Measurements from ENCODE around the gene C1QTNF5.

Gene C1QTNF5

GRCh38 chr11:119344291-119345010 is 3.8 kb upstream of the C1QTNF5 start:
- Histone ChIP-seq H3K4me1 (ENCODE audit: control insufficient read depth, insufficient read depth, low read length) (peaks cover 7% of the 10 kb centered on the region), H3K27ac (ENCODE audit: low read depth, low read length) (no peak overlapping the region), H3K27me3 (ENCODE audit: control insufficient read depth, insufficient read depth, low read length) (peaks cover 19% of the 10 kb centered on the region), H3K9ac (ENCODE audit: low read length) (no peak overlapping the region), H3K4me3 (ENCODE audit: low read length) (no peak overlapping the region), H3K36me3 (ENCODE audit: control insufficient read depth, insufficient read depth, low read length) (no peaks in the 10 kb centered on the region)

DNA sequence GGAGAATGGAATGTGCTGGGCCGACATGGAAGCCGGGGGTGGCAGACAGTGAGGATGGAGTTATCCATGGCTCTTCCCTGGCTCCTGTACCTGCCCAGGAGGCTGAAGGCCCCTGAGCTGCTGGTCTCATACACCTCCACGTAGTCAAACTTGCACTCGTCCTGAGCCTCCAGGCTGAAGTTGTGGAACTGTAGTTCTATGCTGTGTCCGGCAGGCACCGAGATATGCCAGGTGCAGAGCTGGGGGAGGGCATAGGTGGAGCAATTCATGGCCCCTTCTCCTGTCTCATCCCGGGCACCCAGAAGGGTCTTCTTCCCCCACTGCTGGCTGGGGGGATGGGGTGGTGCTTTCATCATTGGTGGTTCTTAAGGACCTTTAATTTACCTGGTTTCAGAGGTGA is 3.0 kb upstream of the C1QTNF5 start:
- Histone ChIP-seq H3K27me3 (ENCODE audit: control insufficient read depth, insufficient read depth, low read length) (peaks cover 19% of the 10 kb centered on the region), H3K4me1 (ENCODE audit: control insufficient read depth, insufficient read depth, low read length) (peaks cover 14% of the 10 kb centered on the region), H3K9ac (ENCODE audit: low read length) (no peak overlapping the region), H3K27ac (ENCODE audit: low read depth, low read length) (no peak overlapping the region), H3K4me3 (ENCODE audit: low read length) (no peak overlapping the region), H3K36me3 (ENCODE audit: control insufficient read depth, insufficient read depth, low read length) (no peaks in the 10 kb centered on the region)

GRCh38 chr11:119342362-119343130 is 1.9 kb upstream of the C1QTNF5 start:
- Histone ChIP-seq H3K27ac (ENCODE audit: low read depth, low read length) (no peak overlapping the region), H3K27me3 (ENCODE audit: control insufficient read depth, insufficient read depth, low read length) (peaks cover 19% of the 10 kb centered on the region), H3K9ac (ENCODE audit: low read length) (no peak overlapping the region), H3K4me3 (ENCODE audit: low read length) (no peak overlapping the region), H3K4me1 (ENCODE audit: control insufficient read depth, insufficient read depth, low read length) (peaks cover 20% of the 10 kb centered on the region), H3K36me3 (ENCODE audit: control insufficient read depth, insufficient read depth, low read length) (no peaks in the 10 kb centered on the region)

- Histone ChIP-seq H3K4me3 (ENCODE audit: low read length) (no peak overlapping the region), H3K27ac (ENCODE audit: low read depth, low read length) (no peak overlapping the region), H3K4me1 (ENCODE audit: control insufficient read depth, insufficient read depth, low read length) (peaks cover 20% of the 10 kb centered on the region), H3K9ac (ENCODE audit: low read length) (no peak overlapping the region), H3K36me3 (ENCODE audit: control insufficient read depth, insufficient read depth, low read length) (no peaks in the 10 kb centered on the region), H3K27me3 (ENCODE audit: control insufficient read depth, insufficient read depth, low read length) (peaks cover 19% of the 10 kb centered on the region)
Observed at GRCh38 chr11:119342023-119342300, 1.3 kb upstream of the C1QTNF5 start.

- peak overlapping the region; percentile 73 for H3K27ac ChIP-seq (ENCODE audit: low read depth, low read length)
- no peak overlapping the region for H3K9ac ChIP-seq (ENCODE audit: low read length)
- peak overlapping the region; percentile 59 for H3K4me3 ChIP-seq (ENCODE audit: low read length)
- H3K4me1 ChIP-seq (ENCODE audit: control insufficient read depth, insufficient read depth, low read length), result peaks cover 20% of the 10 kb centered on the region
- H3K36me3 ChIP-seq (ENCODE audit: control insufficient read depth, insufficient read depth, low read length), result no peaks in the 10 kb centered on the region
- peaks cover 19% of the 10 kb centered on the region for H3K27me3 ChIP-seq (ENCODE audit: control insufficient read depth, insufficient read depth, low read length)
Observed at GRCh38 chr11:119341222-119342022, 739 bp upstream of the C1QTNF5 start.

GRCh38 chr11:119339589-119340334 is 921 bp downstream of the C1QTNF5 start:
- H3K4me3 ChIP-seq (ENCODE audit: low read length), result peak overlapping the region; percentile 59
- H3K4me1 ChIP-seq (ENCODE audit: control insufficient read depth, insufficient read depth, low read length), result peaks cover 27% of the 10 kb centered on the region
- H3K36me3 ChIP-seq (ENCODE audit: control insufficient read depth, insufficient read depth, low read length), result no peaks in the 10 kb centered on the region
- H3K9ac ChIP-seq (ENCODE audit: low read length), result peak overlapping the region; percentile 25
- peaks cover 14% of the 10 kb centered on the region for H3K27me3 ChIP-seq (ENCODE audit: control insufficient read depth, insufficient read depth, low read length)
- H3K27ac ChIP-seq (ENCODE audit: low read depth, low read length), result peak overlapping the region; percentile 73

- Histone ChIP-seq H3K27ac (ENCODE audit: low read depth, low read length) (peak overlapping the region; percentile 46), H3K4me3 (ENCODE audit: low read length) (peak overlapping the region; percentile 59), H3K9ac (ENCODE audit: low read length) (no peak overlapping the region), H3K27me3 (ENCODE audit: control insufficient read depth, insufficient read depth, low read length) (peaks cover 14% of the 10 kb centered on the region), H3K36me3 (ENCODE audit: control insufficient read depth, insufficient read depth, low read length) (no peaks in the 10 kb centered on the region), H3K4me1 (ENCODE audit: control insufficient read depth, insufficient read depth, low read length) (peaks cover 27% of the 10 kb centered on the region)
Observed at GRCh38 chr11:119338965-119339588, 1.6 kb downstream of the C1QTNF5 start.

GRCh38 chr11:119338318-119338890 is 2.3 kb downstream of the C1QTNF5 start:
- no peak overlapping the region for H3K9ac ChIP-seq (ENCODE audit: low read length)
- H3K4me1 ChIP-seq (ENCODE audit: control insufficient read depth, insufficient read depth, low read length), result peaks cover 27% of the 10 kb centered on the region
- peak overlapping the region; percentile 46 for H3K27ac ChIP-seq (ENCODE audit: low read depth, low read length)
- peak overlapping the region; percentile 59 for H3K4me3 ChIP-seq (ENCODE audit: low read length)
- peaks cover 11% of the 10 kb centered on the region for H3K27me3 ChIP-seq (ENCODE audit: control insufficient read depth, insufficient read depth, low read length)
- no peaks in the 10 kb centered on the region for H3K36me3 ChIP-seq (ENCODE audit: control insufficient read depth, insufficient read depth, low read length)

DNA sequence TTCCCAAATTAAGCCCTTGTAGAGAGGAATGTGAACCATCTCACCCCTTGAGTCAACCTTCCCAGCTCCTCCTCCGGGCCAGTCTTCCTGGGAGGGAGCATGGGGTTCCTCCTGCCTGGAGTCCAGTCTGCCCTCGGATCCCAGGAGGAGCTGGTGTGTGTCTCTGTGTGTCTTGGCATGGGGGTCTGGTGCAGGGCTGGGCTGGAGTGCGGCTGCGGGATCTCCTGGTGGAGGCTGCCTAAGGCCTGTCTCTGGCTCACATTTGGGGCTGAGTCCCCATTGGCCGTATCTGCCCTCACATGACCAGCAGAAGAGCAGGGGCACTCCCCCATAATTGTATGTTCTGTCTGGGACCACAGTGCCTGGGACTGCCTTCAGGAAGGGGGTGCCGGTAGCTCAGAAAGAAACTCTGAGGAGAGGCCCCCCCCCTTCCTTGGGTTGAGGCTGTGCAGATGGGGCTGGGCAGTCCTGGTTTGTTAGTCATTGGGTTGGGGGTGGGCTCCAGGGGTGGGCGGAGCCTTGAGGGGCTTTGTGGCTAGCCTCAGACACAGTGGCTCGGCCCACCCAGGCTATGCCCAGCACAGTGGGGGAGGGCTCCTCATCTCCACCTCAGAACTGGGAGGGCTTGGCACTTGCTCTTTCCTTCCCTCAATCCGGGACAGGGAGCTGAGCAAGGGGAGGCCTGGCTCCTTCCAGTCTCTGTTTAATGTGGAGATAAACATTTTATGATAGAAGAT is 2.9 kb downstream of the C1QTNF5 start:
- no peak overlapping the region for H3K4me3 ChIP-seq (ENCODE audit: low read length)
- H3K36me3 ChIP-seq (ENCODE audit: control insufficient read depth, insufficient read depth, low read length), result no peaks in the 10 kb centered on the region
- H3K9ac ChIP-seq (ENCODE audit: low read length), result no peak overlapping the region
- H3K27ac ChIP-seq (ENCODE audit: low read depth, low read length), result peak overlapping the region; percentile 44
- peaks cover 27% of the 10 kb centered on the region for H3K4me1 ChIP-seq (ENCODE audit: control insufficient read depth, insufficient read depth, low read length)
- peaks cover 10% of the 10 kb centered on the region for H3K27me3 ChIP-seq (ENCODE audit: control insufficient read depth, insufficient read depth, low read length)

GRCh38 chr11:119336744-119337469 is 3.8 kb downstream of the C1QTNF5 start:
- Histone ChIP-seq H3K4me1 (ENCODE audit: control insufficient read depth, insufficient read depth, low read length) (peaks cover 27% of the 10 kb centered on the region), H3K4me3 (ENCODE audit: low read length) (no peak overlapping the region), H3K9ac (ENCODE audit: low read length) (no peak overlapping the region), H3K36me3 (ENCODE audit: control insufficient read depth, insufficient read depth, low read length) (no peaks in the 10 kb centered on the region), H3K27me3 (ENCODE audit: control insufficient read depth, insufficient read depth, low read length) (peaks cover 10% of the 10 kb centered on the region), H3K27ac (ENCODE audit: low read depth, low read length) (no peak overlapping the region)
